ENCODE results near the gene LZTFL1.

LZTFL1 gene, protein sequence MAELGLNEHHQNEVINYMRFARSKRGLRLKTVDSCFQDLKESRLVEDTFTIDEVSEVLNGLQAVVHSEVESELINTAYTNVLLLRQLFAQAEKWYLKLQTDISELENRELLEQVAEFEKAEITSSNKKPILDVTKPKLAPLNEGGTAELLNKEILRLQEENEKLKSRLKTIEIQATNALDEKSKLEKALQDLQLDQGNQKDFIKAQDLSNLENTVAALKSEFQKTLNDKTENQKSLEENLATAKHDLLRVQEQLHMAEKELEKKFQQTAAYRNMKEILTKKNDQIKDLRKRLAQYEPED

DNA sequence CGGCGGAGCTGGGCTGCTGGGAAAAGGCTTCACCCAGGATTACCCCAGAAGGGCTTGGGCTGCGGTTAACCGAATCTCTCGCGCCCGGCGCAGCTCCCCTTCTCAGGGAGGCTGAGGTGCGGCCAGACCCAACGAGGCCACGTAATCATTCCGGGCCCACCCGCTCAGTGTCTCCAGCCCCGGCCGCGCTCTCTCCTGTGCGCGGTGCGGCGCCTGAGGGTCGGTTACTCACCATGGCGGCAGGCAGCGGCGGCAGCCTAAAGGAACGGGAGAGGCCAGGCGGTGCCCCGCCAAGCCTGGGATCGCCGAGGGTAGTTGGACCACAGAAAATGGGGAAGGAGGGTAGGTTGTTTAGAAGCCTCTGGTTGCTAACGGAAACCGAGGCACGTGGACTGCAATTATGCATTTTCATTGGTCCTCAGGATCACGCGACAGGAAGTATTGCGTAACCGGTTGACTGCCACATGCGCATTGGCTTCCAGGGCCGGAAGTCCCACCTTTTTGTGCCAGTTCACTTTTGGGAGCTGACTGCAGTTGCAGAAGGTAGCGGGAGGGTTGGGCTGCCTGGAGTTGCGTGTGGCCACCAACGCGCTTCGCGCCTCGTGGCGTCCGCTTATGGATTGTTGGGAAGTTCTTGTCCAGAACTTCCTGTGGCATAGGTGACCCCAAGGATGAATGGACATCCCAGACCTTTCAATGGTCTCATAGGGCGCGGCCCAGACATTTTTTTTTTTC is at the start of gene LZTFL1:
LZTFL1 (minus strand) TSS at position 363 of the 735 bp plus-strand sequence; CDS start at position 235, 128 bp downstream.
- peak; percentile 79 for DNase-seq (ENCODE audit: low read depth)

DNA sequence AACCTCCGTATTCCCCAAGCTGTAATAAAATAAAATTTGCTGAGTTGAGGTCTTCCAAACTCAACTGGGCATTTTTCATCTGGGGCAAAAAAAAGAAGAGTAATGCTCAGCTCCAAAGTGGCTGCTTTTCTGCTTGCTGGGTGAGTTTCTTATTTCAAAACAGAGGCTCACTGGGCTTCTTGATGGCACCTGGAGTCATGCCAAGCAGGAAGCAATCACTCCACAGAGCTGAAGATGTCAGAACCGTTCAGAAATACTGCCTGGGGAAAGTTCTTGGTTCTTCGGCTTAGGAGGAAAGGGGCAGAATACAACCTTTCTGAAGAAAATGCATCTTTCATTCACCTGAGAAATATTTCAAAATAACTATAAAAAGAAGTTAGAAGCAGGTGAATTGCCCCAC is 48.5 kb upstream of the LZTFL1 start:
- no peak for DNase-seq (ENCODE audit: low read depth)

- DNase-seq (ENCODE audit: low read depth): no peak
Observed at GRCh38 chr3:45889337-45889736, 47.4 kb upstream of the LZTFL1 start.

DNA sequence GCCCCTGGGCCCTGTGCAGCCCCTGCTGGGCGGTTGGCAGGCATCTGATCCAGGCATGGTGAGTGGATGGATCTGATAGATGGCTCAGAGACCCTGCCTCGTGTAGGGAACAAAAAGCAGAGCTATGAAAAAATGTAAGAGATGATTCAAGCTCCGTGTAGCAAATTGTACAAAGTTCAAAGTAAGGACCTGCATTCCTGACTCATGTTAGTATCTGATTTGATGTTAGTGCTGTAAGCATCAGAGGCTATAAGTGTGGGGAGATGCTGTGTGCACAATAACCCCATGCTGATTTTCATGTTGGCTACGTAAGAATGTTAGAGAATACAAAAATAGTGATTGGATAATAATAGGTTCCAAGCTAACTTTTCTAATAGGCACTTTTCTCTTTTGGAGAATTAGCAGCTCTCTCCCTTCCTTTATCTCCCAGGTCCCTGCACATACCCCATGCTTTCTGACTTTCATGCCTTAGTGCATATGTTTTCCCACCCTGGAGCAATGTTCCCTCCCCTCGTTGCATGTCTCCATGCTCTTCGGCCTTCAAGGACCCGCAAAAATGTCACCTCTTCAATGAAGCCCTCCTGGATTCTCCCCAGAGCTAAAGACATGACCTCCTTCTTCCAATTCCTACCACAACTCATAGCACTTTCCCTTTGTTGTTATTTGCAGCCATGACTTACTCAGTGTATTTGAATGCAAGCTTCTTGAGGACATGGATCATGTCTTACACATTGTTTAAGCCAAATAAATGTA is 46.0 kb upstream of the LZTFL1 start:
- DNase-seq (ENCODE audit: low read depth): no peak

- no peak for DNase-seq (ENCODE audit: low read depth)
Observed at GRCh38 chr3:45887285-45887684, 45.4 kb upstream of the LZTFL1 start.

DNA sequence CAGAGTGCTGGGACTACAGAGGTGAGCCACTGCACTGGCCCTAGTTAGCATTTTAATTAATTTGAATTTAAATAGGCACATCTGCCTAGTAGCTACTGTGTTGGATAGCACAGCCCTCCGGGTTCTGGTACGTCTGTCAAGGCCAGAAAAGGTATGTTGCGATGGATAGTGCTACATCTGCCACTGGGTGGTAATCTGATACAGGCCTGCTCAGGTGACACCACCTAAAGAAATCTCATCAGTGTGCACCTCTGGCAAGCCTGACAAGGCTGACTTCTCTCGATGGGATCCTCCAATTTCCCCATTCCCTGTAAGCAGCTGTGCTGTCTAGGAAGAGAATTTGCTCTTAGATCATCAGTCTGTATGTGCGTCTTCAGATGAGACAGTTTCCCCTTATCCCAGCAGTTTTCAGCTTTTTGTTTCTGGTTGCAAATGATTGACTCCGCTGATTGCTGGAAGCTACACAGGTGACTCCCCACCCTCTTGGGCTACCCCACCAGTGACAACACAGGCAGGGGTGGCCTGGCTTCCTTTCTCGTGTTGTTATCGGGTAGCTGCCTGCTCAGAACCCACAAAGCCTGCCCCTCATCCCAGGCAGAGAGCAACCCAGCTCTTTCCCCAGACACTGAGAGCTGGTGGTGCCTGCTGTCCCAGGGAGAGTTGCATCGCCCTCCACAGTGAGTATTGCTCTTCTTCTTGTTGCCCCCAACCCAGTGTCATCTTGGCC is 44.2 kb upstream of the LZTFL1 start, which contains the start of gene CCR9:
CCR9 (plus strand) TSS at position 565 of the 727 bp plus-strand sequence. CDS start 8,391 bp downstream, outside the sequence.
- no peak for DNase-seq (ENCODE audit: low read depth)

DNA sequence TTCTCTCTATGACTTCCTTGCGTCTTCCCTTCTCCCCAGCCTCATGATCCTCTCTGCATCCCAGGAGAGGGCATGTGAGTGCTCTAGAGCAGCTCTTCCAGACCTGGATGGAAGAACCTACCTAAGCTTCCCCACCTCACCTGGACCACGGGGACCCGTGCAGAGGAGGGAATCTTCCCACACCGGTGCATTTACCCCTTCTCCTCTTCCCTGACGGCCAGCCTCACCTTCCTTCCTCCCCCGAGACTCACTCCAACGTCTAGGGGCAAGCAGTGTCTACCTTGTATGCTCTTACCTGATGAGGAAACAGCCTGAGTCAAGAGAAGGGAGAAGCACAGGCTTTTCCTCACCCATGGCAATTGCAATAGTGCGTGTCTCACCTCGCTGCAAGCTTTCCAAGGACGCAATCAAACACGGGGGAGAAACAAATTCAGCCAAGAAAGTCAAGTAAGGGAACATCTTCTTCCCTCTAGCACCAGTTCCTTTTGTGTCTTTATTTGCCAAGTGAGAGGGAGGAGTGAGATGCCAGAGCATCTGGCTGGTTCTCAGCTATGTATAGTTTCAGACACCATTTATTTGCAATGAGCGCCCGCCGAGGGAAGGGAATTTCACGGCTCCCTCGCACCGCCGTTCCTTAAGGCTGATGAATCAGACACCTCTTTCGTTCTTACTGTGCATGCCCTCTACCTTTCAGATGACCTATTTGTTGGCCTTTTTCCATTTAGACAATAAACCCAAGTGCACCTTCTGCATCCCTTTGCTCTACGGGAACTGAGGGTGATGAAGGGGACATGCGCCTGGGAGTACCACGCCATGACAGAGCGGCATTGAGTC is 42.7 kb upstream of the LZTFL1 start:
- no peak for DNase-seq (ENCODE audit: low read depth)

- peak; percentile 30 for DNase-seq (ENCODE audit: low read depth)
Observed at GRCh38 chr3:45881078-45882022, 39.4 kb upstream of the LZTFL1 start.

DNA sequence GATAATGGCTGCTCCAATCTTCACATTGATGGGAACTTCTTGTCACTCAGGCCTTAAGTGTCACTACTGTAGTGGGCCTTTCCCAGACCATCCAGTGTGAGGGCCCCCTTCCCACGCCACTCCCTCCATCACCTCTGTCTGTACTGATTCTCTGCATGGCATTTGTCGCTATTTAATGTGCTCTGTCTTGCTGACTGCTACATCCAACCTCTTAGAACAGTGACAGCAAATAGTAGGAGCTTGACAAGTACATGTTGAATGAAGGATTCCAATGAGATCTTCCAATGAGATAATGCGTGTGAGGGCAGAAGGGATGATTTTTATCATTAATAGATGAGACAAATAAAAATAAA is 38.8 kb upstream of the LZTFL1 start:
- DNase-seq (ENCODE audit: low read depth): no peak

- no peak for DNase-seq (ENCODE audit: low read depth)
Observed at GRCh38 chr3:45878124-45878523, 36.2 kb upstream of the LZTFL1 start.

- DNase-seq (ENCODE audit: low read depth): no peak
Observed at GRCh38 chr3:45874677-45875346, 32.9 kb upstream of the LZTFL1 start.

- no peak for DNase-seq (ENCODE audit: low read depth)
Observed at GRCh38 chr3:45873638-45874037, 31.7 kb upstream of the LZTFL1 start.

GRCh38 chr3:45873036-45873435 is 31.1 kb upstream of the LZTFL1 start:
- no peak for DNase-seq (ENCODE audit: low read depth)

DNA sequence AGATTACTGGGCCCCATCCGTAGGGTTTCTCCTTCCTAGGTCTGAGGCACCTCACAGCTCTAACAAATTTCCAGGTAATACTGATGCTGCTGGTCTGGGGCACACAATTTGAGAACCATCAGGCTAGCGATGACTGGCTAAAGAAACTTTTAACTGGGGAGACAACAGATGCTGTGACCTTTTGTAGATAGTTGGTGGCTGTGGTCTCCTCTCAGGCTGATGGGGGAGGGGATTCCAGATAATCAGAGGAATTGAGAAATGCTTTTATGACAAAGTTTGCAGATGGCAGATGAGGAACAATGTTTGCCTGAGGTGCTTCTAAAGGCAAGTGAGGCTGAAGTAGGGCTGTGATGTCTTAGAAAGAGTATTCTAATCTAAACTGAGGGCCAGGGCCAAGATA is 30.6 kb upstream of the LZTFL1 start:
- DNase-seq (ENCODE audit: low read depth): no peak

DNA sequence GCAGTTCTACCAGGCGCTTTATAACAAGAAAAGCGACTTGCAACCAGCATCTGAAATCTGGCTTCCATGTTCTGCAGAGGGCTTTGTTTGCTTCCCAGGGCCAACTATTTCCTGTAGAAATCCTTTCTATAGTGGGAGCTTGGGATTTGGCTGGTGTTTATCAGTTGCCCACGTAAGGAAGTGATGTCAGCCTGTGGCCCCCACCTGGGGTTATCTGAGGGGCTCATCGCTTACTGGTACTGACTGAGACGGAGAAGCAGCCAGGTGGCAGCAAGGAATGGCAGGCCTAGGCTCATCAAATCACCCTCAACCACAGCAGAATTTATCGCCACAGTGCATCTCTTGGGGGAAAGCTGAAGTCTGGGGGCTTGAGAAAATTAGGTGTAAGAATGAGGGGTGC is 29.9 kb upstream of the LZTFL1 start:
- no peak for DNase-seq (ENCODE audit: low read depth)

- peak; percentile 48 for DNase-seq (ENCODE audit: low read depth)
Observed at GRCh38 chr3:45870099-45870498, 28.2 kb upstream of the LZTFL1 start.

DNA sequence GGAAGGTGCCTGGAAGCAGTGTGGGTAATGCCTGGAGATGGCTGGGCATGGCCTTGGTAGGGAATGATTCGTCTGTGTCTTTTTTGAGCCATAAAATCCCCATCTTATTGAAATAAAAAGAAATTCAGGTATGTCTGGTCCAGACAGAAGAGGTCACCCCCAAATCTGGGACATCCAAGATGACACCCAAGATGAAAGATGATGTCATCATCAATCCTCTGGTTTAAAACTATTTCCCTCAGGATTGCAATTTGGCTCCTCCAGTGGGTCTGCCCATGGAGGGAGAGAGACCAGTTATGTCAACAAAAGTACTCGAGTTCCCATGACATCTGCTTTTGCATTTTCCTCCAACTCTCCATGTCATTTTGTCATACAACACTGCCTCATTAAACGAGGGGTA is 27.7 kb upstream of the LZTFL1 start:
- no peak for DNase-seq (ENCODE audit: low read depth)

DNA sequence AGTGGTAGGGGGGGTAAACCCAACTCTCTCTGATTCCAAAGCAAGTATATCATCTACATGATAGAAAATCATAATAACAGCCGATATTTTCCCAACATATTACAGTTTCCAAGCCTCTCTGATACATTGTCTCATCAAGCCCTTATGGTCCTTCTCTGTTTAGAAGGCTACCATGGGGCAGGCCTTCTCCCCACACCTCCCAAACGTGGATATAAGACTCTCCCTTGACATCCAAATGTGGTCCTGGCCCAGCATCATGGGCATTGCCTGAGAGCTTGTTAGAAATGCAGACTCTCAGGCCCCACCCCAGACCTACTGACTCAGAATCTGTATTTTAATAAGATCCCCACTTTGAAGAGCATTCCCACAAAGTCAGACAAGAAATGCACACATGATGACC is 26.7 kb upstream of the LZTFL1 start:
- no peak for DNase-seq (ENCODE audit: low read depth)

DNA sequence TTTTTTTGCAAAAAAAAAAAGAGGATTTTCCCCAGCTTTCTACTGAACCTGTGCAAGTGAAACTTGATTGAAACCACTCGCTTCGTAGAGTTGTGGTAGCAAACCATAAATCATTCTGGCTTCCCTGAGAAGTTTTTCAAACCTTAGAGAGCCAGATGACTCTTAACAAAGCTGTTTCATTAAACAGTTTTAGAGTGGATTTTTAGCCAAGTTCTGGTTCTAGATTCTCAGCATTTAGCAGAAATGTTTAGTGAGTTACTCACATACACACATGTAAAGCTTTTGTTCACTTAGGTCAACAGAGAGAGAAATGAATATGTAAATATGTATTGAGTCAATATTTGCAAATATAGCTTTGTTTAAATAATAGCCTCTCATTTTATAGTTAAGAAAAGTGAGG is 26.3 kb upstream of the LZTFL1 start:
- DNase-seq (ENCODE audit: low read depth): no peak

DNA sequence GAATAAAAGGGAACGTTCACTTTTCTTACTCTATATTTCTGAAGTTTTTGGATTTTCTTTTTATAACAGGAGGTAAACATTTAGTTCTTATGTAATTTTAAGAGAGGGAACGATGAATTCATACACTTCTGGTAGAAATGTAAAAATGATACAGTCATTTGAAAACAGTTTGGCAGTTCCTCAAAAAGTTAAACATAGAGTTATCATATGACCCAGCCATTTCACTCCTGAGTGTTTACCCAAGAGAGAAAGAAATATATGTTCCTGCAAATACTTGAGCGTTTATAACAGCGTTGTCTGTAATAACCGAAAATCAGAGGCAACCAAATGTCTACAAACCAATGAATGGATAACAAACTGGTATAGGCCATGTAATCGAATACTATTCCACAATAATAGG is 23.6 kb upstream of the LZTFL1 start:
- DNase-seq (ENCODE audit: low read depth): no peak

Measured in activated T-helper 1 cell treated with Interleukin-2 at 50 U/mL for 16 hours (primary cell).